GM23338 (cell line): Measurements from ENCODE around the gene CLCN6. TPM values are rescaled to one million over a fixed set of nuclear protein-coding genes. Genes with fewer than 3 reads are reported as not detected.

Experiments used
- ATAC-seq: fragments of 200-7000 bp; cut with Tn5 transposase; 3 replicates; pipeline ENCODE4 v1.9.1; 2020
- DNase-seq: peaks from one replicate; pipeline ENCODE4 v3.0.0-alpha.2; 2015; ENCODE audit warnings: low spot score
- H2AFZ ChIP-seq: fragments of 200-600 bp; sonication (generic); 2 replicates; pipeline ENCODE4 v1.8.0; 2016; ENCODE audit warnings: antibody characterized with exemption, mild to moderate bottlenecking, moderate library complexity
- H3F3A ChIP-seq: fragments of 200-600 bp; sonication (generic); replicated peaks from 2 replicates; pipeline ENCODE4 v1.8.0; 2017; ENCODE audit warnings: antibody characterized with exemption, mixed run types, low read depth
- H3K27ac ChIP-seq: fragments of 200-600 bp; sonication (generic); 2 replicates; pipeline ENCODE4 v1.6.1; 2016; ENCODE audit warnings: low read depth
- H3K27me3 ChIP-seq: fragments of 200-600 bp; sonication (generic); 2 replicates; pipeline ENCODE4 v1.8.0; 2016; ENCODE audit warnings: mild to moderate bottlenecking, mixed run types, moderate library complexity; ENCODE audit not compliant: insufficient read depth
- H3K36me3 ChIP-seq: fragments of 200-600 bp; sonication (generic); 2 replicates; pipeline ENCODE4 v1.8.0; 2016; ENCODE audit warnings: mild to moderate bottlenecking; ENCODE audit not compliant: insufficient read depth
- H3K4me1 ChIP-seq: fragments of 200-600 bp; sonication (generic); 2 replicates; pipeline ENCODE4 v1.8.0; 2016; ENCODE audit warnings: mild to moderate bottlenecking, moderate library complexity; ENCODE audit not compliant: insufficient read depth
- H3K4me2 ChIP-seq: fragments of 200-600 bp; sonication (generic); 2 replicates; pipeline ENCODE4 v1.7.1; 2017; ENCODE audit warnings: mixed run types
- H3K4me3 ChIP-seq: fragments of 200-600 bp; sonication (generic); 2 replicates; pipeline ENCODE4 v1.6.1; 2016; ENCODE audit warnings: mixed run types
- H3K79me2 ChIP-seq: fragments of 200-600 bp; sonication (generic); replicated peaks from 2 replicates; pipeline ENCODE4 v1.8.0; 2017; ENCODE audit warnings: mild to moderate bottlenecking; ENCODE audit not compliant: insufficient read depth
- H3K9me2 ChIP-seq: fragments of 200-600 bp; sonication (generic); 2 replicates; pipeline ENCODE4 v1.8.0; 2017; ENCODE audit not compliant: insufficient read depth
- H4K20me1 ChIP-seq: fragments of 200-600 bp; sonication (generic); replicated peaks from 2 replicates; pipeline ENCODE4 v1.8.0; 2017; ENCODE audit warnings: mild to moderate bottlenecking; ENCODE audit not compliant: insufficient read depth
- H3K27ac Mint-ChIP-seq: 2 replicates; pipeline ENCODE4 v1.8.0; 2020; ENCODE audit warnings: inconsistent platforms, mild to moderate bottlenecking, moderate library complexity, mixed read lengths
- H3K27me3 Mint-ChIP-seq: 3 replicates; pipeline ENCODE4 v1.8.0; 2022; ENCODE audit warnings: low read depth, mild to moderate bottlenecking, moderate library complexity, mixed read lengths, inconsistent platforms; ENCODE audit not compliant: insufficient read depth, poor library complexity
- H3K36me3 Mint-ChIP-seq: 3 replicates; pipeline ENCODE4 v1.8.0; 2021; ENCODE audit warnings: low read depth, mild to moderate bottlenecking, inconsistent platforms, moderate library complexity, mixed read lengths
- H3K4me1 Mint-ChIP-seq: 3 replicates; pipeline ENCODE4 v1.8.0; 2020; ENCODE audit warnings: mild to moderate bottlenecking, inconsistent platforms, mixed read lengths
- H3K4me3 Mint-ChIP-seq: 3 replicates; pipeline ENCODE4 v1.8.0; 2021; ENCODE audit warnings: moderate library complexity, mild to moderate bottlenecking, inconsistent platforms, mixed read lengths
- H3K9me3 Mint-ChIP-seq: 3 replicates; pipeline ENCODE4 v1.8.0; 2020; ENCODE audit warnings: moderate library complexity, mild to moderate bottlenecking, inconsistent platforms, mixed read lengths
- CREB1 ChIP-seq: fragments of 250-450 bp; sonication (Bioruptor Pico); IDR thresholded peaks from 2 replicates; pipeline ENCODE4 v1.5.0; 2020; ENCODE audit warnings: low read depth, mild to moderate bottlenecking, moderate library complexity
- EZH2 ChIP-seq: fragments of 200-600 bp; sonication (generic); IDR thresholded peaks from one replicate; pipeline ENCODE4 v1.8.0; 2017; ENCODE audit warnings: antibody characterized with exemption, mild to moderate bottlenecking, low read depth; ENCODE audit not compliant: unreplicated experiment
- EZH2phosphoT487 ChIP-seq: fragments of 200-600 bp; sonication (generic); IDR thresholded peaks from one replicate; pipeline ENCODE4 v1.8.1; 2018; ENCODE audit warnings: antibody characterized with exemption; ENCODE audit not compliant: unreplicated experiment
- JUNB ChIP-seq: IDR thresholded peaks from one replicate; pipeline ENCODE4 v1.6.1; 2016; ENCODE audit warnings: antibody characterized with exemption; ENCODE audit not compliant: unreplicated experiment
- NANOG ChIP-seq: IDR thresholded peaks from 2 replicates; pipeline ENCODE4 v1.6.1; 2016; ENCODE audit warnings: antibody characterized with exemption, borderline replicate concordance
- POLR2AphosphoS5 ChIP-seq: IDR thresholded peaks from 2 replicates; pipeline ENCODE4 v1.6.1; 2016; ENCODE audit warnings: antibody characterized with exemption, low read depth
- STAT1 ChIP-seq: IDR thresholded peaks from one replicate; pipeline ENCODE4 v1.6.1; 2016; ENCODE audit warnings: antibody characterized with exemption; ENCODE audit not compliant: unreplicated experiment
- ZNF114 ChIP-seq: fragments of 250-450 bp; sonication (Bioruptor Pico); IDR thresholded peaks from 2 replicates; pipeline ENCODE4 v1.5.0; 2020; ENCODE audit warnings: mild to moderate bottlenecking, moderate library complexity
- polyA plus RNA-seq: library from polyadenylated mRNA; unstranded; fragments of >200 nt; fragmentation: Nextera tagmentation; extraction: Ambion mirVana; gene quantifications from 2 replicates; pipeline ENCODE4 v1.2.1, GENCODE V29; 2016
- total RNA-seq: library from RNA; depleted of rRNA; stranded (reverse); fragments of >200 nt; shearing (Covaris generic); gene quantifications from 2 replicates; pipeline ENCODE4 v1.2.3, GENCODE V29; 2014
- TF ChIP-seq, protein P1 (sequence below): IDR thresholded peaks from 2 replicates; pipeline ENCODE4 v1.6.1; 2016; ENCODE audit warnings: antibody characterized with exemption
- TF ChIP-seq, protein P2 (sequence below): fragments of 250-450 bp; sonication (Bioruptor Pico); IDR thresholded peaks from 2 replicates; pipeline ENCODE4 v1.5.0; 2020; ENCODE audit warnings: mild to moderate bottlenecking, moderate library complexity
- TF ChIP-seq, protein P3 (sequence below), 2 experiments: fragments of 200-600 bp in 1 of 2; sonication (generic) in 1 of 2; conservative IDR thresholded peaks; 2 replicates each; pipeline versions ENCODE4 v1.5.1 to v1.6.1; 2016 to 2017; ENCODE audit warnings: antibody characterized with exemption in 2 of 2, low read depth in 2 of 2, mild to moderate bottlenecking in 2 of 2, moderate library complexity in 1 of 2
- TF ChIP-seq, protein P4 (sequence below): IDR thresholded peaks from one replicate; pipeline ENCODE4 v1.6.1; 2018; ENCODE audit warnings: antibody characterized with exemption; ENCODE audit not compliant: unreplicated experiment

Gene CLCN6
- total and polyA plus RNA-seq, 2 experiments from 2014 or later: 16.0 to 22.6 TPM

DNA sequence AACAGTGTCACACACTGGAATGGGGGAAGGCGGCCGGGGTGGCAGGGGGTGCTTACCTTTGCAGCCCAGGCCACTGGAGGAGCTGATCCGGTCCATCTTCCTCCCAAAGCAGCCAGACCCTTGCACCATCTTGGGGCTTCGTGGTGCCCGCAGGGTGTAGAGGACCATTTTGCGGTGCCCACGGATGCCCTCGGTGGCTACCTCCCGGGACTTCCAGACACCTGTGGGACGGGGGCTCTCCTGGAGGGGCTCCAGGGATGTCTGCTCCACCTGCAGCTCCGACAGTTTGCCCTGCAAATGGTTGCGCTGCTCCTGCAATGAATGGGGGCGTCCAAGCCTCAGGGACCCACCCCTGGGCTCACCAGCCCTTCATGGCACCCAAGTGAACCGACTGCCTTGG lies 52.2 kb downstream of the CLCN6 start:
- ATAC-seq (no peak), DNase-seq (no peak)
- Histone ChIP-seq H3K4me2 (peak overlapping the region; percentile 80), H3K9me2 (no peaks in the 10 kb centered on the region), H3K4me3 (peak overlapping the region; percentile 53; the same call in 1 of the 2 replicates), H3K27ac (no peak overlapping the region), H2AFZ (no peak overlapping the region), H3K79me2 (no peaks in the 10 kb centered on the region), H4K20me1 (no peaks in the 10 kb centered on the region), H3K36me3 (no peaks in the 10 kb centered on the region), H3K27me3 (peaks cover 27% of the 10 kb centered on the region), H3F3A (no peaks in the 10 kb centered on the region), H3K4me1 (no peaks in the 10 kb centered on the region)
- Mint-ChIP-seq H3K27ac (no peak overlapping the region), H3K27me3 (peaks cover 20% of the 10 kb centered on the region), H3K36me3 (no peaks in the 10 kb centered on the region), H3K4me3 (no peak overlapping the region), H3K4me1 (peaks cover 7% of the 10 kb centered on the region; the same call in 1 of the 3 replicates), H3K9me3 (no peaks in the 10 kb centered on the region)
- no peak for TF ChIP-seq STAT1
- TF ChIP-seq, protein P1, sequence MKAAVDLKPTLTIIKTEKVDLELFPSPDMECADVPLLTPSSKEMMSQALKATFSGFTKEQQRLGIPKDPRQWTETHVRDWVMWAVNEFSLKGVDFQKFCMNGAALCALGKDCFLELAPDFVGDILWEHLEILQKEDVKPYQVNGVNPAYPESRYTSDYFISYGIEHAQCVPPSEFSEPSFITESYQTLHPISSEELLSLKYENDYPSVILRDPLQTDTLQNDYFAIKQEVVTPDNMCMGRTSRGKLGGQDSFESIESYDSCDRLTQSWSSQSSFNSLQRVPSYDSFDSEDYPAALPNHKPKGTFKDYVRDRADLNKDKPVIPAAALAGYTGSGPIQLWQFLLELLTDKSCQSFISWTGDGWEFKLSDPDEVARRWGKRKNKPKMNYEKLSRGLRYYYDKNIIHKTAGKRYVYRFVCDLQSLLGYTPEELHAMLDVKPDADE: no peak
- no peak for TF ChIP-seq JUNB
- TF ChIP-seq ZNF114 (CRISPR knock-in tag): no peak
- no peak for TF ChIP-seq CREB1 (CRISPR knock-in tag)
- TF ChIP-seq EZH2phosphoT487: no peak
- no peak for TF ChIP-seq NANOG
- no peak for TF ChIP-seq EZH2
- TF ChIP-seq, protein P2, sequence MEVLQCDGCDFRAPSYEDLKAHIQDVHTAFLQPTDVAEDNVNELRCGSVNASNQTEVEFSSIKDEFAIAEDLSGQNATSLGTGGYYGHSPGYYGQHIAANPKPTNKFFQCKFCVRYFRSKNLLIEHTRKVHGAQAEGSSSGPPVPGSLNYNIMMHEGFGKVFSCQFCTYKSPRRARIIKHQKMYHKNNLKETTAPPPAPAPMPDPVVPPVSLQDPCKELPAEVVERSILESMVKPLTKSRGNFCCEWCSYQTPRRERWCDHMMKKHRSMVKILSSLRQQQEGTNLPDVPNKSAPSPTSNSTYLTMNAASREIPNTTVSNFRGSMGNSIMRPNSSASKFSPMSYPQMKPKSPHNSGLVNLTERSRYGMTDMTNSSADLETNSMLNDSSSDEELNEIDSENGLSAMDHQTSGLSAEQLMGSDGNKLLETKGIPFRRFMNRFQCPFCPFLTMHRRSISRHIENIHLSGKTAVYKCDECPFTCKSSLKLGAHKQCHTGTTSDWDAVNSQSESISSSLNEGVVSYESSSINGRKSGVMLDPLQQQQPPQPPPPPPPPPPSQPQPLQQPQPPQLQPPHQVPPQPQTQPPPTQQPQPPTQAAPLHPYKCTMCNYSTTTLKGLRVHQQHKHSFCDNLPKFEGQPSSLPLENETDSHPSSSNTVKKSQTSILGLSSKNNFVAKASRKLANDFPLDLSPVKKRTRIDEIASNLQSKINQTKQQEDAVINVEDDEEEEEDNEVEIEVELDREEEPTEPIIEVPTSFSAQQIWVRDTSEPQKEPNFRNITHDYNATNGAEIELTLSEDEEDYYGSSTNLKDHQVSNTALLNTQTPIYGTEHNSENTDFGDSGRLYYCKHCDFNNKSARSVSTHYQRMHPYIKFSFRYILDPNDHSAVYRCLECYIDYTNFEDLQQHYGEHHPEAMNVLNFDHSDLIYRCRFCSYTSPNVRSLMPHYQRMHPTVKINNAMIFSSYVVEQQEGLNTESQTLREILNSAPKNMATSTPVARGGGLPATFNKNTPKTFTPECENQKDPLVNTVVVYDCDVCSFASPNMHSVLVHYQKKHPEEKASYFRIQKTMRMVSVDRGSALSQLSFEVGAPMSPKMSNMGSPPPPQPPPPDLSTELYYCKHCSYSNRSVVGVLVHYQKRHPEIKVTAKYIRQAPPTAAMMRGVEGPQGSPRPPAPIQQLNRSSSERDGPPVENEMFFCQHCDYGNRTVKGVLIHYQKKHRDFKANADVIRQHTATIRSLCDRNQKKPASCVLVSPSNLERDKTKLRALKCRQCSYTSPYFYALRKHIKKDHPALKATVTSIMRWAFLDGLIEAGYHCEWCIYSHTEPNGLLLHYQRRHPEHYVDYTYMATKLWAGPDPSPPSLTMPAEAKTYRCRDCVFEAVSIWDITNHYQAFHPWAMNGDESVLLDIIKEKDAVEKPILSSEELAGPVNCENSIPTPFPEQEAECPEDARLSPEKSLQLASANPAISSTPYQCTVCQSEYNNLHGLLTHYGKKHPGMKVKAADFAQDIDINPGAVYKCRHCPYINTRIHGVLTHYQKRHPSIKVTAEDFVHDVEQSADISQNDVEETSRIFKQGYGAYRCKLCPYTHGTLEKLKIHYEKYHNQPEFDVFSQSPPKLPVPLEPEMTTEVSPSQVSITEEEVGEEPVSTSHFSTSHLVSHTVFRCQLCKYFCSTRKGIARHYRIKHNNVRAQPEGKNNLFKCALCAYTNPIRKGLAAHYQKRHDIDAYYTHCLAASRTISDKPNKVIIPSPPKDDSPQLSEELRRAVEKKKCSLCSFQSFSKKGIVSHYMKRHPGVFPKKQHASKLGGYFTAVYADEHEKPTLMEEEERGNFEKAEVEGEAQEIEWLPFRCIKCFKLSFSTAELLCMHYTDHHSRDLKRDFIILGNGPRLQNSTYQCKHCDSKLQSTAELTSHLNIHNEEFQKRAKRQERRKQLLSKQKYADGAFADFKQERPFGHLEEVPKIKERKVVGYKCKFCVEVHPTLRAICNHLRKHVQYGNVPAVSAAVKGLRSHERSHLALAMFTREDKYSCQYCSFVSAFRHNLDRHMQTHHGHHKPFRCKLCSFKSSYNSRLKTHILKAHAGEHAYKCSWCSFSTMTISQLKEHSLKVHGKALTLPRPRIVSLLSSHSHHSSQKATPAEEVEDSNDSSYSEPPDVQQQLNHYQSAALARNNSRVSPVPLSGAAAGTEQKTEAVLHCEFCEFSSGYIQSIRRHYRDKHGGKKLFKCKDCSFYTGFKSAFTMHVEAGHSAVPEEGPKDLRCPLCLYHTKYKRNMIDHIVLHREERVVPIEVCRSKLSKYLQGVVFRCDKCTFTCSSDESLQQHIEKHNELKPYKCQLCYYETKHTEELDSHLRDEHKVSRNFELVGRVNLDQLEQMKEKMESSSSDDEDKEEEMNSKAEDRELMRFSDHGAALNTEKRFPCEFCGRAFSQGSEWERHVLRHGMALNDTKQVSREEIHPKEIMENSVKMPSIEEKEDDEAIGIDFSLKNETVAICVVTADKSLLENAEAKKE (CRISPR knock-in tag): no peak
- TF ChIP-seq, protein P3, sequence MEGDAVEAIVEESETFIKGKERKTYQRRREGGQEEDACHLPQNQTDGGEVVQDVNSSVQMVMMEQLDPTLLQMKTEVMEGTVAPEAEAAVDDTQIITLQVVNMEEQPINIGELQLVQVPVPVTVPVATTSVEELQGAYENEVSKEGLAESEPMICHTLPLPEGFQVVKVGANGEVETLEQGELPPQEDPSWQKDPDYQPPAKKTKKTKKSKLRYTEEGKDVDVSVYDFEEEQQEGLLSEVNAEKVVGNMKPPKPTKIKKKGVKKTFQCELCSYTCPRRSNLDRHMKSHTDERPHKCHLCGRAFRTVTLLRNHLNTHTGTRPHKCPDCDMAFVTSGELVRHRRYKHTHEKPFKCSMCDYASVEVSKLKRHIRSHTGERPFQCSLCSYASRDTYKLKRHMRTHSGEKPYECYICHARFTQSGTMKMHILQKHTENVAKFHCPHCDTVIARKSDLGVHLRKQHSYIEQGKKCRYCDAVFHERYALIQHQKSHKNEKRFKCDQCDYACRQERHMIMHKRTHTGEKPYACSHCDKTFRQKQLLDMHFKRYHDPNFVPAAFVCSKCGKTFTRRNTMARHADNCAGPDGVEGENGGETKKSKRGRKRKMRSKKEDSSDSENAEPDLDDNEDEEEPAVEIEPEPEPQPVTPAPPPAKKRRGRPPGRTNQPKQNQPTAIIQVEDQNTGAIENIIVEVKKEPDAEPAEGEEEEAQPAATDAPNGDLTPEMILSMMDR (conservative IDR thresholded peaks at IDR 0.05; ENCODE audit: low read depth in 2 of 2): no peak
- no peak for TF ChIP-seq POLR2AphosphoS5
- TF ChIP-seq, protein P4, sequence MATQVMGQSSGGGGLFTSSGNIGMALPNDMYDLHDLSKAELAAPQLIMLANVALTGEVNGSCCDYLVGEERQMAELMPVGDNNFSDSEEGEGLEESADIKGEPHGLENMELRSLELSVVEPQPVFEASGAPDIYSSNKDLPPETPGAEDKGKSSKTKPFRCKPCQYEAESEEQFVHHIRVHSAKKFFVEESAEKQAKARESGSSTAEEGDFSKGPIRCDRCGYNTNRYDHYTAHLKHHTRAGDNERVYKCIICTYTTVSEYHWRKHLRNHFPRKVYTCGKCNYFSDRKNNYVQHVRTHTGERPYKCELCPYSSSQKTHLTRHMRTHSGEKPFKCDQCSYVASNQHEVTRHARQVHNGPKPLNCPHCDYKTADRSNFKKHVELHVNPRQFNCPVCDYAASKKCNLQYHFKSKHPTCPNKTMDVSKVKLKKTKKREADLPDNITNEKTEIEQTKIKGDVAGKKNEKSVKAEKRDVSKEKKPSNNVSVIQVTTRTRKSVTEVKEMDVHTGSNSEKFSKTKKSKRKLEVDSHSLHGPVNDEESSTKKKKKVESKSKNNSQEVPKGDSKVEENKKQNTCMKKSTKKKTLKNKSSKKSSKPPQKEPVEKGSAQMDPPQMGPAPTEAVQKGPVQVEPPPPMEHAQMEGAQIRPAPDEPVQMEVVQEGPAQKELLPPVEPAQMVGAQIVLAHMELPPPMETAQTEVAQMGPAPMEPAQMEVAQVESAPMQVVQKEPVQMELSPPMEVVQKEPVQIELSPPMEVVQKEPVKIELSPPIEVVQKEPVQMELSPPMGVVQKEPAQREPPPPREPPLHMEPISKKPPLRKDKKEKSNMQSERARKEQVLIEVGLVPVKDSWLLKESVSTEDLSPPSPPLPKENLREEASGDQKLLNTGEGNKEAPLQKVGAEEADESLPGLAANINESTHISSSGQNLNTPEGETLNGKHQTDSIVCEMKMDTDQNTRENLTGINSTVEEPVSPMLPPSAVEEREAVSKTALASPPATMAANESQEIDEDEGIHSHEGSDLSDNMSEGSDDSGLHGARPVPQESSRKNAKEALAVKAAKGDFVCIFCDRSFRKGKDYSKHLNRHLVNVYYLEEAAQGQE: no peak
